Measurements from ENCODE around the gene TRABD2B. TPM values are rescaled to one million over a fixed set of nuclear protein-coding genes. Genes with fewer than 3 reads are reported as not detected.

The TRABD2B gene
- total and polyA plus RNA-seq, 4 donors: 0.28 to 2.6 (median 1.3) TPM

DNA sequence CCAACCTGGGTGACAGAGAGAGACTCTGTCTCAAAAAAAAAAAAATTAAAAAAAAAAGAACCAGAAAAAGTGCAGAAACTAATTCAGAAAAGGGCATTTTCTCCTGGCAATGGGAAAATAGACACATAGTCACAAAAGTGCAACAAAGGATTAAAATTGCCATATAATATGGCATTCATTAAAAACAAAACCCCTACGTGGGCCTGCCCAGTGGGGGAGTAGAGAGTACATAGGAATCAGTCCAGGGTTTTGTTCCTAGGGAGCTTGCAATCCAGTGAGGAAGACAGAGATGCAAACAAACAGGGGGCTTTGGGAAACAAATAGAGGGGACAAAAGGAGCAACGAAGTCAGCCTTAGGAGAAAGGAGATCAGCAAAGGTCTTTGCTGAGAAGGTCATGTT is 4.5 kb upstream of the TRABD2B start:
- TF ChIP-seq JUND (IDR thresholded peaks at IDR 0.05): no peak
- no peak for TF ChIP-seq SP1 (IDR thresholded peaks at IDR 0.05)
- no peak for TF ChIP-seq FOXA1 (IDR thresholded peaks at IDR 0.05)
- no peak for TF ChIP-seq YY1 (IDR thresholded peaks at IDR 0.05)
- TF ChIP-seq, protein P1, sequence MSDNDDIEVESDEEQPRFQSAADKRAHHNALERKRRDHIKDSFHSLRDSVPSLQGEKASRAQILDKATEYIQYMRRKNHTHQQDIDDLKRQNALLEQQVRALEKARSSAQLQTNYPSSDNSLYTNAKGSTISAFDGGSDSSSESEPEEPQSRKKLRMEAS (IDR thresholded peaks at IDR 0.05): no peak
- TF ChIP-seq FOXA2 (IDR thresholded peaks at IDR 0.05): no peak
- TF ChIP-seq HNF4G (IDR thresholded peaks at IDR 0.05): no peak
- no peak for TF ChIP-seq NR2F2 (IDR thresholded peaks at IDR 0.05)
- H3K9ac ChIP-seq (ENCODE audit: low read depth in 1 of 2, low read length in 2 of 2): no peak overlapping the region
- no peaks in the 10 kb centered on the region for H3K27me3 ChIP-seq (ENCODE audit: control insufficient read depth in 4 of 4, insufficient read depth in 4 of 4, low read length in 3 of 4)
- H3K4me1 ChIP-seq (ENCODE audit: control insufficient read depth in 4 of 4, insufficient read depth in 4 of 4, low read length in 3 of 4): peaks cover 0 to 2% (median under 1%) of the 10 kb centered on the region in 4 donors
- WGBS: 75% methylated on average over 2 of the region's 2 CpGs
- DNase-seq (ENCODE audit: low spot score): no peak
- no peaks in the 10 kb centered on the region for H3K36me3 ChIP-seq (ENCODE audit: control insufficient read depth in 4 of 4, insufficient read depth in 3 of 4, low read depth in 1 of 4, low read length in 3 of 4)
- H3K27ac ChIP-seq (ENCODE audit: low read depth in 1 of 2, low read length in 2 of 2): no peak overlapping the region
- H3K9me3 ChIP-seq (ENCODE audit: control insufficient read depth in 4 of 4, low read length in 3 of 4): no peaks in the 10 kb centered on the region
- H3K4me3 ChIP-seq (ENCODE audit: low read depth in 1 of 3, low read length in 3 of 3): no peak overlapping the region

DNA sequence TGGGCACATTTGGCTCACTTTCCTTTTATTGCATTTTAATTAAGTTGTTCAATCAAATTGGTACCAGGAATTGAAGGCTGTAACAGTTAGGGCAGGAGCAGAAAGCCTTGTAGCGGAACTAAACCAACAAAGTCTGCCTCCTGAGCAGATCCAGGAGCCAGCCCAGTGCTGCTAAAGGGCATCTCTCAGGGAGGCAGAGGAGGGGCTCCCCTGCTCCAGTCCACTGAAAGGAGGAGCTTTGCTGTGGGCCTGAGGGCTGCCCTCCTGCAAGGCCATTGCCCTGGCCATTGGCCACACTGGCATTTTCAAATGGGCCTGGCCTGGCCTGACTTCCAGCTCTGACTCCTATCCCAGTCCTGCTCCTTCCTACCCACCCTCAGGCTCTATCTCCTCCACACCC is 3.7 kb upstream of the TRABD2B start:
- H3K27me3 ChIP-seq (ENCODE audit: control insufficient read depth in 4 of 4, insufficient read depth in 4 of 4, low read length in 3 of 4): no peaks in the 10 kb centered on the region
- H3K4me3 ChIP-seq (ENCODE audit: low read depth in 1 of 3, low read length in 3 of 3): no peak overlapping the region
- TF ChIP-seq RAD21 (IDR thresholded peaks at IDR 0.05) (no peak), HNF4G (IDR thresholded peaks at IDR 0.05) (no peak), TAF1 (conservative IDR thresholded peaks at IDR 0.05) (no peak), HNF4A (conservative IDR thresholded peaks at IDR 0.05) (no peak), JUND (IDR thresholded peaks at IDR 0.05) (no peak), EGR1 (IDR thresholded peaks at IDR 0.05; ENCODE audit: low read depth in 2 of 2) (no peak), YY1 (IDR thresholded peaks at IDR 0.05) (no peak), GABPA (IDR thresholded peaks at IDR 0.05 in 1 of 2, conservative IDR thresholded peaks at IDR 0.05 in 1 of 2) (no peak), FOXA2 (IDR thresholded peaks at IDR 0.05) (no peak), RXRA (IDR thresholded peaks at IDR 0.05) (no peak), SP1 (IDR thresholded peaks at IDR 0.05) (no peak), FOXA1 (IDR thresholded peaks at IDR 0.05) (no peak), NR2F2 (IDR thresholded peaks at IDR 0.05) (no peak)
- TF ChIP-seq, protein P2, sequence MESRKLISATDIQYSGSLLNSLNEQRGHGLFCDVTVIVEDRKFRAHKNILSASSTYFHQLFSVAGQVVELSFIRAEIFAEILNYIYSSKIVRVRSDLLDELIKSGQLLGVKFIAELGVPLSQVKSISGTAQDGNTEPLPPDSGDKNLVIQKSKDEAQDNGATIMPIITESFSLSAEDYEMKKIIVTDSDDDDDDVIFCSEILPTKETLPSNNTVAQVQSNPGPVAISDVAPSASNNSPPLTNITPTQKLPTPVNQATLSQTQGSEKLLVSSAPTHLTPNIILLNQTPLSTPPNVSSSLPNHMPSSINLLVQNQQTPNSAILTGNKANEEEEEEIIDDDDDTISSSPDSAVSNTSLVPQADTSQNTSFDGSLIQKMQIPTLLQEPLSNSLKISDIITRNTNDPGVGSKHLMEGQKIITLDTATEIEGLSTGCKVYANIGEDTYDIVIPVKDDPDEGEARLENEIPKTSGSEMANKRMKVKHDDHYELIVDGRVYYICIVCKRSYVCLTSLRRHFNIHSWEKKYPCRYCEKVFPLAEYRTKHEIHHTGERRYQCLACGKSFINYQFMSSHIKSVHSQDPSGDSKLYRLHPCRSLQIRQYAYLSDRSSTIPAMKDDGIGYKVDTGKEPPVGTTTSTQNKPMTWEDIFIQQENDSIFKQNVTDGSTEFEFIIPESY (IDR thresholded peaks at IDR 0.05): no peak
- TF ChIP-seq, protein P3, sequence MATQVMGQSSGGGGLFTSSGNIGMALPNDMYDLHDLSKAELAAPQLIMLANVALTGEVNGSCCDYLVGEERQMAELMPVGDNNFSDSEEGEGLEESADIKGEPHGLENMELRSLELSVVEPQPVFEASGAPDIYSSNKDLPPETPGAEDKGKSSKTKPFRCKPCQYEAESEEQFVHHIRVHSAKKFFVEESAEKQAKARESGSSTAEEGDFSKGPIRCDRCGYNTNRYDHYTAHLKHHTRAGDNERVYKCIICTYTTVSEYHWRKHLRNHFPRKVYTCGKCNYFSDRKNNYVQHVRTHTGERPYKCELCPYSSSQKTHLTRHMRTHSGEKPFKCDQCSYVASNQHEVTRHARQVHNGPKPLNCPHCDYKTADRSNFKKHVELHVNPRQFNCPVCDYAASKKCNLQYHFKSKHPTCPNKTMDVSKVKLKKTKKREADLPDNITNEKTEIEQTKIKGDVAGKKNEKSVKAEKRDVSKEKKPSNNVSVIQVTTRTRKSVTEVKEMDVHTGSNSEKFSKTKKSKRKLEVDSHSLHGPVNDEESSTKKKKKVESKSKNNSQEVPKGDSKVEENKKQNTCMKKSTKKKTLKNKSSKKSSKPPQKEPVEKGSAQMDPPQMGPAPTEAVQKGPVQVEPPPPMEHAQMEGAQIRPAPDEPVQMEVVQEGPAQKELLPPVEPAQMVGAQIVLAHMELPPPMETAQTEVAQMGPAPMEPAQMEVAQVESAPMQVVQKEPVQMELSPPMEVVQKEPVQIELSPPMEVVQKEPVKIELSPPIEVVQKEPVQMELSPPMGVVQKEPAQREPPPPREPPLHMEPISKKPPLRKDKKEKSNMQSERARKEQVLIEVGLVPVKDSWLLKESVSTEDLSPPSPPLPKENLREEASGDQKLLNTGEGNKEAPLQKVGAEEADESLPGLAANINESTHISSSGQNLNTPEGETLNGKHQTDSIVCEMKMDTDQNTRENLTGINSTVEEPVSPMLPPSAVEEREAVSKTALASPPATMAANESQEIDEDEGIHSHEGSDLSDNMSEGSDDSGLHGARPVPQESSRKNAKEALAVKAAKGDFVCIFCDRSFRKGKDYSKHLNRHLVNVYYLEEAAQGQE (IDR thresholded peaks at IDR 0.05): no peak
- TF ChIP-seq, protein P1 (IDR thresholded peaks at IDR 0.05): no peak
- TF ChIP-seq, protein P4, sequence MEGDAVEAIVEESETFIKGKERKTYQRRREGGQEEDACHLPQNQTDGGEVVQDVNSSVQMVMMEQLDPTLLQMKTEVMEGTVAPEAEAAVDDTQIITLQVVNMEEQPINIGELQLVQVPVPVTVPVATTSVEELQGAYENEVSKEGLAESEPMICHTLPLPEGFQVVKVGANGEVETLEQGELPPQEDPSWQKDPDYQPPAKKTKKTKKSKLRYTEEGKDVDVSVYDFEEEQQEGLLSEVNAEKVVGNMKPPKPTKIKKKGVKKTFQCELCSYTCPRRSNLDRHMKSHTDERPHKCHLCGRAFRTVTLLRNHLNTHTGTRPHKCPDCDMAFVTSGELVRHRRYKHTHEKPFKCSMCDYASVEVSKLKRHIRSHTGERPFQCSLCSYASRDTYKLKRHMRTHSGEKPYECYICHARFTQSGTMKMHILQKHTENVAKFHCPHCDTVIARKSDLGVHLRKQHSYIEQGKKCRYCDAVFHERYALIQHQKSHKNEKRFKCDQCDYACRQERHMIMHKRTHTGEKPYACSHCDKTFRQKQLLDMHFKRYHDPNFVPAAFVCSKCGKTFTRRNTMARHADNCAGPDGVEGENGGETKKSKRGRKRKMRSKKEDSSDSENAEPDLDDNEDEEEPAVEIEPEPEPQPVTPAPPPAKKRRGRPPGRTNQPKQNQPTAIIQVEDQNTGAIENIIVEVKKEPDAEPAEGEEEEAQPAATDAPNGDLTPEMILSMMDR (IDR thresholded peaks at IDR 0.05; ENCODE audit: low read depth, low read length, missing input control): no peak
- TF ChIP-seq, protein P5, sequence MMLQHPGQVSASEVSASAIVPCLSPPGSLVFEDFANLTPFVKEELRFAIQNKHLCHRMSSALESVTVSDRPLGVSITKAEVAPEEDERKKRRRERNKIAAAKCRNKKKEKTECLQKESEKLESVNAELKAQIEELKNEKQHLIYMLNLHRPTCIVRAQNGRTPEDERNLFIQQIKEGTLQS (IDR thresholded peaks at IDR 0.05): no peak
- H3K9ac ChIP-seq (ENCODE audit: low read depth in 1 of 2, low read length in 2 of 2): no peak overlapping the region
- no peak for DNase-seq (ENCODE audit: low spot score)
- peaks cover 0 to 10% (median 3%) of the 10 kb centered on the region in 4 donors for H3K4me1 ChIP-seq (ENCODE audit: control insufficient read depth in 4 of 4, insufficient read depth in 4 of 4, low read length in 3 of 4)
- H3K36me3 ChIP-seq (ENCODE audit: control insufficient read depth in 4 of 4, insufficient read depth in 3 of 4, low read depth in 1 of 4, low read length in 3 of 4): no peaks in the 10 kb centered on the region
- 98% methylated on average over 1 of the region's 1 CpG for WGBS
- no peaks in the 10 kb centered on the region for H3K9me3 ChIP-seq (ENCODE audit: control insufficient read depth in 4 of 4, low read length in 3 of 4)
- no peak overlapping the region for H3K27ac ChIP-seq (ENCODE audit: low read depth in 1 of 2, low read length in 2 of 2)
